ENCODE data around the gene SLC39A11. TPM values are rescaled to one million over a fixed set of nuclear protein-coding genes. Genes with fewer than 3 reads are reported as not detected.

The SLC39A11 gene
- total RNA-seq, 1 experiment from 2014 or later = 15.2 TPM

DNA sequence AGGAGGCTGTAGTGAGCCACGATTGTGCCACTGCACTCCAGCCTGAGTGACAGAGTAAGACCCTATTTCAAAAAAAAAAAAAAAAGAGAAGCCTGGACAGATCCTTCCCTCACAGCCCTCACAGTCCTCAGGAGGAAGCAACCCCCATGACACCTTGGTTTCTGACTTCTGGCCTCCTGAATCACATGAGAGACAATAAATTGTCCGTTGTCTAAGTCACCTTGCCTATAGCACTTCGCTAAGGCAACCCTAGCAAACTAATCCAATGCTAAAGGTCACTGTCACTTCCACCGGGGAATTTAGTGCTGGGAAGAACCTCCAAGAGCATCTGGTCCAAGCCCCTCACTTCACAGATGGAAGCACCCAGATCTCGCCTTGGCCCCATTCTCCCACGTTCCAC is 18.9 kb upstream of the SLC39A11 start:
- no peak overlapping the region for H2BK15ac ChIP-seq (ENCODE audit: low read depth, low read length)
- no peak overlapping the region for H2AK5ac ChIP-seq (ENCODE audit: insufficient read length, low read length)
- no peaks in the 10 kb centered on the region for H3K27me3 Mint-ChIP-seq (ENCODE audit: low read depth)
- H3K18ac ChIP-seq (ENCODE audit: insufficient read length, low read depth, low read length) = no peak overlapping the region
- H2BK120ac ChIP-seq (ENCODE audit: low read depth, low read length, poor library complexity, severe bottlenecking) = no peak overlapping the region
- peaks cover 5 to 6% of the 10 kb centered on the region in 2 experiments; a peak in 3 of 4 replicates for H3K4me1 Mint-ChIP-seq
- H3K4me1 ChIP-seq (ENCODE audit: insufficient read depth, low read length) = no peaks in the 10 kb centered on the region
- no peak overlapping the region for H2BK20ac ChIP-seq (ENCODE audit: low read depth, low read length, poor library complexity, severe bottlenecking)
- no peak overlapping the region for H4K8ac ChIP-seq (replicated peaks; ENCODE audit: insufficient read length, low read depth, low read length)
- no peak overlapping the region for H2BK5ac ChIP-seq (ENCODE audit: insufficient read length, low read length)
- no peaks in the 10 kb centered on the region for H3K27me3 ChIP-seq (ENCODE audit: insufficient read depth, low read length)
- no peaks in the 10 kb centered on the region for H4K20me1 ChIP-seq (ENCODE audit: control insufficient read depth, insufficient read depth, insufficient read length)
- no peak overlapping the region for H4K5ac ChIP-seq (ENCODE audit: insufficient read length, low read depth, low read length)
- no peaks in the 10 kb centered on the region for H3K79me1 ChIP-seq (ENCODE audit: insufficient read depth, low read depth, low read length, poor library complexity, severe bottlenecking)
- no peak overlapping the region for H2BK12ac ChIP-seq (ENCODE audit: insufficient read length, low read depth, low read length)
- no CpG with 5 or more reads among the region's 6 CpGs for WGBS (ENCODE audit: extremely low coverage, insufficient read length, low lambda C conversion rate)
- H3K9ac ChIP-seq (ENCODE audit: extremely low read depth, insufficient read length, low read length) = no peak overlapping the region
- H3K4me3 Mint-ChIP-seq = no peak overlapping the region
- no peak overlapping the region for H3K14ac ChIP-seq (ENCODE audit: insufficient read depth, low read length)
- DNase-seq = no peak
- H3K56ac ChIP-seq (ENCODE audit: insufficient read length, low read depth, low read length) = no peak overlapping the region
- H4K91ac ChIP-seq (ENCODE audit: insufficient read length, low read depth, low read length) = no peak overlapping the region
- no peak overlapping the region for H3K23ac ChIP-seq (ENCODE audit: insufficient read length, low read depth, low read length)
- H3K4me2 ChIP-seq (ENCODE audit: insufficient read depth, insufficient read length, low read length) = no peak overlapping the region
- no peak overlapping the region for H3K4ac ChIP-seq (ENCODE audit: low read depth, low read length)
- TF ChIP-seq, protein P1, sequence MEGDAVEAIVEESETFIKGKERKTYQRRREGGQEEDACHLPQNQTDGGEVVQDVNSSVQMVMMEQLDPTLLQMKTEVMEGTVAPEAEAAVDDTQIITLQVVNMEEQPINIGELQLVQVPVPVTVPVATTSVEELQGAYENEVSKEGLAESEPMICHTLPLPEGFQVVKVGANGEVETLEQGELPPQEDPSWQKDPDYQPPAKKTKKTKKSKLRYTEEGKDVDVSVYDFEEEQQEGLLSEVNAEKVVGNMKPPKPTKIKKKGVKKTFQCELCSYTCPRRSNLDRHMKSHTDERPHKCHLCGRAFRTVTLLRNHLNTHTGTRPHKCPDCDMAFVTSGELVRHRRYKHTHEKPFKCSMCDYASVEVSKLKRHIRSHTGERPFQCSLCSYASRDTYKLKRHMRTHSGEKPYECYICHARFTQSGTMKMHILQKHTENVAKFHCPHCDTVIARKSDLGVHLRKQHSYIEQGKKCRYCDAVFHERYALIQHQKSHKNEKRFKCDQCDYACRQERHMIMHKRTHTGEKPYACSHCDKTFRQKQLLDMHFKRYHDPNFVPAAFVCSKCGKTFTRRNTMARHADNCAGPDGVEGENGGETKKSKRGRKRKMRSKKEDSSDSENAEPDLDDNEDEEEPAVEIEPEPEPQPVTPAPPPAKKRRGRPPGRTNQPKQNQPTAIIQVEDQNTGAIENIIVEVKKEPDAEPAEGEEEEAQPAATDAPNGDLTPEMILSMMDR (conservative IDR thresholded peaks at IDR 0.05) = no peak
- H3T11ph ChIP-seq (ENCODE audit: low read length) = no peak overlapping the region
- no peaks in the 10 kb centered on the region for H3K36me3 Mint-ChIP-seq (ENCODE audit: insufficient read depth in 1 of 3, low read depth in 3 of 3)
- no peaks in the 10 kb centered on the region for H3K79me2 ChIP-seq (ENCODE audit: insufficient read depth, low read length)
- H3K23me2 ChIP-seq (ENCODE audit: insufficient read length, low read depth, low read length, poor library complexity, severe bottlenecking) = no peaks in the 10 kb centered on the region
- no peak overlapping the region for H3K27ac Mint-ChIP-seq
- no peaks in the 10 kb centered on the region for H3K9me3 ChIP-seq (ENCODE audit: control insufficient read depth, low read depth, low read length)
- H2AFZ ChIP-seq (ENCODE audit: low read length) = no peak overlapping the region
- H3K9me3 Mint-ChIP-seq = no peaks in the 10 kb centered on the region; a peak in 1 of 5 replicates
- H3K27ac ChIP-seq (ENCODE audit: insufficient read length, low read depth, low read length) = no peak overlapping the region
